Esophagus squamous epithelium (tissue), 5 donors: ENCODE results near the gene PIGBOS1. TPM values are rescaled to one million over a fixed set of nuclear protein-coding genes. Genes with fewer than 3 reads are reported as not detected.

Experiments
- DNase-seq: peaks from one replicate; lab custom pipeline; 2025; lab: John Stamatoyannopoulos, UW
- H3K27ac ChIP-seq, 4 donors: fragments of 200-600 bp; sonication (generic); one replicate each; pipeline ENCODE4 v1.5.1; 2016 to 2019; ENCODE audit warnings: mild to moderate bottlenecking in 1 of 4
- H3K27me3 ChIP-seq, 4 donors: fragments of 200-600 bp; sonication (generic); 1 replicate in 3 of 4; 2 replicates in 1 of 4; pipeline versions ENCODE4 v1.5.1 to v1.6.0; 2017 to 2021; ENCODE audit warnings: antibody characterized with exemption in 1 of 4
- H3K36me3 ChIP-seq, 3 donors: fragments of 200-600 bp; sonication (generic); one replicate each; pipeline ENCODE4 v1.5.1; 2016 to 2019
- H3K4me1 ChIP-seq, 3 donors: fragments of 200-600 bp; sonication (generic); one replicate each; pipeline ENCODE4 v1.5.1; 2017 to 2019
- H3K4me3 ChIP-seq, 4 donors: fragments of 200-600 bp; sonication (generic); 1 replicate in 3 of 4; 2 replicates in 1 of 4; pipeline ENCODE4 v1.5.1; 2016 to 2019; ENCODE audit warnings: mild to moderate bottlenecking in 2 of 4, moderate library complexity in 1 of 4
- H3K9me3 ChIP-seq, 3 donors: fragments of 200-600 bp; sonication (generic); one replicate each; pipeline ENCODE4 v1.5.1; 2016 to 2019
- POLR2A ChIP-seq, 4 donors: fragments of 450-650 bp; IDR thresholded peaks; one replicate each; pipeline ENCODE4 v1.6.1; 2017; ENCODE audit warnings: antibody characterized with exemption in 4 of 4, mild to moderate bottlenecking in 4 of 4, moderate library complexity in 3 of 4
- WGBS, 2 donors: methylation state at CpG; one replicate each; pipeline ENCODE4 v1.1.5; 2018; 5-methylcytosine and 5-hydroxymethylcytosine counted together
- intact Hi-C: fragments of 100-400 bp; cut with DNase I; formaldehyde crosslinking; loops from one replicate; pipeline ENCODE4 v1.15.0; 2022
- total RNA-seq, 4 donors: library from RNA; depleted of rRNA; stranded (reverse); fragments of >200 nt; gene quantifications; one replicate each; pipeline ENCODE4 v1.1.0, GENCODE V29; 2016
- TF ChIP-seq, protein P1 (sequence below), 6 experiments: fragments of 450-650 bp in 4 of 6; fragments of 200-600 bp in 2 of 6; sonication (generic) in 2 of 6; IDR thresholded peaks; one replicate each; pipeline ENCODE4 v1.5.1; 2016 to 2019; ENCODE audit warnings: antibody characterized with exemption in 6 of 6, mild to moderate bottlenecking in 4 of 6, moderate library complexity in 4 of 6
- donor health status: DM: yes; HTN: yes; CAD: no.

Gene PIGBOS1
- total RNA-seq, 4 donors from 2014 or later = 2.6 to 13.5 (median 9.9) TPM

GRCh38 chr15:55349282-55349681, 30.4 kb upstream of the PIGBOS1 start:
- Histone ChIP-seq H3K9me3 (no peaks in the 10 kb centered on the region), H3K27ac (no peak overlapping the region), H3K4me3 (no peak overlapping the region), H3K36me3 (peaks cover 0 to 28% (median 0%) of the 10 kb centered on the region in 3 donors), H3K27me3 (no peaks in the 10 kb centered on the region), H3K4me1 (peaks cover 0 to 4% (median 0%) of the 10 kb centered on the region in 3 donors)
- intact Hi-C loops = no loop called here
- TF ChIP-seq, protein P1, sequence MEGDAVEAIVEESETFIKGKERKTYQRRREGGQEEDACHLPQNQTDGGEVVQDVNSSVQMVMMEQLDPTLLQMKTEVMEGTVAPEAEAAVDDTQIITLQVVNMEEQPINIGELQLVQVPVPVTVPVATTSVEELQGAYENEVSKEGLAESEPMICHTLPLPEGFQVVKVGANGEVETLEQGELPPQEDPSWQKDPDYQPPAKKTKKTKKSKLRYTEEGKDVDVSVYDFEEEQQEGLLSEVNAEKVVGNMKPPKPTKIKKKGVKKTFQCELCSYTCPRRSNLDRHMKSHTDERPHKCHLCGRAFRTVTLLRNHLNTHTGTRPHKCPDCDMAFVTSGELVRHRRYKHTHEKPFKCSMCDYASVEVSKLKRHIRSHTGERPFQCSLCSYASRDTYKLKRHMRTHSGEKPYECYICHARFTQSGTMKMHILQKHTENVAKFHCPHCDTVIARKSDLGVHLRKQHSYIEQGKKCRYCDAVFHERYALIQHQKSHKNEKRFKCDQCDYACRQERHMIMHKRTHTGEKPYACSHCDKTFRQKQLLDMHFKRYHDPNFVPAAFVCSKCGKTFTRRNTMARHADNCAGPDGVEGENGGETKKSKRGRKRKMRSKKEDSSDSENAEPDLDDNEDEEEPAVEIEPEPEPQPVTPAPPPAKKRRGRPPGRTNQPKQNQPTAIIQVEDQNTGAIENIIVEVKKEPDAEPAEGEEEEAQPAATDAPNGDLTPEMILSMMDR (IDR thresholded peaks at IDR 0.05) = no peak
- TF ChIP-seq POLR2A (IDR thresholded peaks at IDR 0.05) = no peak
- DNase-seq = no peak
- WGBS, 2 donors = 96 to 97% methylated on average over 2 of the region's 2 CpGs

GRCh38 chr15:55348281-55348778, 29.4 kb upstream of the PIGBOS1 start:
- Histone ChIP-seq H3K36me3 (peaks cover 0 to 25% (median 0%) of the 10 kb centered on the region in 3 donors), H3K4me1 (peaks cover 0 to 14% (median 7%) of the 10 kb centered on the region in 3 donors), H3K27me3 (no peaks in the 10 kb centered on the region), H3K27ac (no peak overlapping the region), H3K9me3 (no peaks in the 10 kb centered on the region), H3K4me3 (no peak overlapping the region)
- intact Hi-C loops = no loop called here
- 71 to 88% methylated on average over 4 of the region's 4 CpGs for WGBS, 2 donors
- TF ChIP-seq, protein P1 (IDR thresholded peaks at IDR 0.05) = no peak
- TF ChIP-seq POLR2A (IDR thresholded peaks at IDR 0.05) = no peak
- no peak for DNase-seq

DNA sequence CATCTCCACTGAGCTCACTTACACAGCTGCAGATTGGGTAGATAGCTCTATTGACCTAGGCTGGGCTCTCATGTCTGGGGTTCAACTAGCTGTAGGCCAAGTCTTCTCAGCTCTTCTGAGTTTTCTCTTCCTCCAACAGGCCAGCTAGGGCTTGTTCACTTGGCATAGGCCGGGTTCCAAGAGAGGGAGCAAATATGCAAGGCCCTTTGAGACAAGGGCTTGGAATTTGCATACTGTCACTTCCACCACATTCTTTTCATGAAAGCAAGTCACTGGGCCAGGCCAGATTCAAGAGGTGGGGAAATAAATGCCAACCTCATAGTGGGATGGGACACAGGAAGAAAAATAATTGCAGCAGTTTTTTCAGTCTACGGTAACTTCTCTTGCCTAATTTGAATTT, 25.3 kb upstream of the PIGBOS1 start:
- H3K4me1 ChIP-seq = peaks cover 0 to 20% (median 7%) of the 10 kb centered on the region in 3 donors
- H3K36me3 ChIP-seq = peaks cover 0 to 35% (median 0%) of the 10 kb centered on the region in 3 donors
- no peaks in the 10 kb centered on the region for H3K27me3 ChIP-seq
- no peak overlapping the region for H3K4me3 ChIP-seq
- intact Hi-C loops = no loop called here
- no peak for DNase-seq
- peak overlapping the region; percentile 27 to 54 (median 40) for H3K27ac ChIP-seq
- 35 to 44% methylated on average over 1 to 2 of the region's 2 CpGs for WGBS, 2 donors
- H3K9me3 ChIP-seq = no peaks in the 10 kb centered on the region
- TF ChIP-seq, protein P1 (IDR thresholded peaks at IDR 0.05) = no peak
- TF ChIP-seq POLR2A (IDR thresholded peaks at IDR 0.05) = no peak

DNA sequence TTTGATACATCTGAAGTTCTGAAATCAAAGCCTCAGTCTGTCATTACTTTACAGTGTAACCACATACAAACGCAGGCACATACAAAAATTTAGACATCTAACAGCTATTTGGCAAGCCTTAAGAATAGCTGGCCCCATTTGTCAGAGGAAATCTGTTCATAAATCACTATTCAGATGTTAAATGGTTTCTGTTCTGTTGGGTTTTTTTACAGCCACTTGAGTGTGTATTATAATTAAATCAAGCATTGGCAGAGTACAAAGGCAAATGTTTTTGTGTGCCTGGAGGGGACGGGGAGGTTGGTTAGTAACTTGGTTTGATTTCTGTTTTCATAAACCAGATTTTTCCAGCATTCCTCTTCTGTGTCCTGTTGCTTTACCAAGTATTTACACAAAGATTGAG, 24.2 kb upstream of the PIGBOS1 start:
- no peak for TF ChIP-seq POLR2A (IDR thresholded peaks at IDR 0.05)
- TF ChIP-seq, protein P1 (IDR thresholded peaks at IDR 0.05) = no peak
- Histone ChIP-seq H3K36me3 (peaks cover 0 to 38% (median 0%) of the 10 kb centered on the region in 3 donors), H3K4me1 (peaks cover 0 to 20% (median 7%) of the 10 kb centered on the region in 3 donors), H3K27me3 (no peaks in the 10 kb centered on the region), H3K27ac (peak overlapping the region in 2 of 4 donors; percentile 36 to 43), H3K9me3 (no peaks in the 10 kb centered on the region), H3K4me3 (no peak overlapping the region)
- intact Hi-C loops = no loop called here
- WGBS, 2 donors = 19 to 24% methylated on average over 2 of the region's 2 CpGs
- DNase-seq = no peak

GRCh38 chr15:55337160-55337559, 18.2 kb upstream of the PIGBOS1 start:
- WGBS, 2 donors = 88% methylated on average over 1 of the region's 1 CpG; no CpG with 5 or more reads in 1 of the 2 donors
- Histone ChIP-seq H3K4me3 (no peak overlapping the region), H3K9me3 (no peaks in the 10 kb centered on the region), H3K4me1 (no peaks in the 10 kb centered on the region), H3K27me3 (no peaks in the 10 kb centered on the region), H3K36me3 (peaks cover 0 to 90% (median 0%) of the 10 kb centered on the region in 3 donors), H3K27ac (no peak overlapping the region)
- intact Hi-C loops = no loop called here
- TF ChIP-seq, protein P1 (IDR thresholded peaks at IDR 0.05) = no peak
- TF ChIP-seq POLR2A (IDR thresholded peaks at IDR 0.05) = no peak
- DNase-seq = no peak
